GM12864 (cell line): ENCODE measurements around the gene RPS6KA5.

Experiments used
- DNase-seq: peaks from one replicate; pipeline ENCODE4 v3.0.0-alpha.2; 2011; ENCODE audit warnings: low read depth
- H3K4me3 ChIP-seq: 2 replicates; pipeline ENCODE4 v1.5.1; 2011; ENCODE audit warnings: mild to moderate bottlenecking, low read depth, low read length, control low read depth
- CTCF ChIP-seq: IDR thresholded peaks from 2 replicates; pipeline ENCODE4 v1.5.1; 2011; ENCODE audit warnings: low read depth, mild to moderate bottlenecking, moderate library complexity, low read length, control low read depth, inconsistent platforms; ENCODE audit errors: missing control alignments

Gene RPS6KA5

GRCh38 chr14:91005716-91006115 is 54.7 kb downstream of the RPS6KA5 start:
- DNase-seq = no peak
- no peak overlapping the region for H3K4me3 ChIP-seq
- no peak for TF ChIP-seq CTCF

- TF ChIP-seq CTCF = no peak
- no peak for DNase-seq
- H3K4me3 ChIP-seq = no peak overlapping the region
These were observed 55.5 kb downstream of the RPS6KA5 start for GRCh38 chr14:91004987-91005386.

- no peak for DNase-seq
- no peak overlapping the region for H3K4me3 ChIP-seq
- no peak for TF ChIP-seq CTCF
These were observed 61.1 kb downstream of the RPS6KA5 start for GRCh38 chr14:90999299-90999698.

GRCh38 chr14:90996967-90997366 is 63.5 kb downstream of the RPS6KA5 start:
- no peak overlapping the region for H3K4me3 ChIP-seq
- no peak for TF ChIP-seq CTCF
- no peak for DNase-seq

- TF ChIP-seq CTCF = no peak
- no peak overlapping the region for H3K4me3 ChIP-seq
- DNase-seq = no peak
These were observed 64.7 kb downstream of the RPS6KA5 start for GRCh38 chr14:90995785-90996184.

- no peak for DNase-seq
- TF ChIP-seq CTCF = no peak
- no peak overlapping the region for H3K4me3 ChIP-seq
These were observed 66.6 kb downstream of the RPS6KA5 start for GRCh38 chr14:90993792-90994191.

GRCh38 chr14:90991690-90992443 is 68.6 kb downstream of the RPS6KA5 start:
- TF ChIP-seq CTCF = no peak
- no peak for DNase-seq
- no peak overlapping the region for H3K4me3 ChIP-seq
